Gastroesophageal sphincter (tissue), 3 donors: ENCODE data around the gene CTIF.

Experiments
- POLR2A ChIP-seq, 2 donors: fragments of 450-650 bp; IDR thresholded peaks; one replicate each; pipeline ENCODE4 v1.6.1; 2017; ENCODE audit warnings: antibody characterized with exemption in 2 of 2, mild to moderate bottlenecking in 2 of 2, moderate library complexity in 1 of 2
- POLR2AphosphoS5 ChIP-seq: sonication (generic); formaldehyde crosslinking; IDR thresholded peaks from one replicate; pipeline ENCODE4 v1.6.1; 2017; ENCODE audit warnings: antibody characterized with exemption
- TF ChIP-seq, protein P1 (sequence below), 4 experiments: fragments of 200-600 bp in 2 of 4; fragments of 450-650 bp in 2 of 4; sonication (generic) in 1 of 4; IDR thresholded peaks; one replicate each; pipeline ENCODE4 v1.5.1; 2017 to 2019; ENCODE audit warnings: antibody characterized with exemption in 4 of 4, mild to moderate bottlenecking in 2 of 4, moderate library complexity in 2 of 4

DNA sequence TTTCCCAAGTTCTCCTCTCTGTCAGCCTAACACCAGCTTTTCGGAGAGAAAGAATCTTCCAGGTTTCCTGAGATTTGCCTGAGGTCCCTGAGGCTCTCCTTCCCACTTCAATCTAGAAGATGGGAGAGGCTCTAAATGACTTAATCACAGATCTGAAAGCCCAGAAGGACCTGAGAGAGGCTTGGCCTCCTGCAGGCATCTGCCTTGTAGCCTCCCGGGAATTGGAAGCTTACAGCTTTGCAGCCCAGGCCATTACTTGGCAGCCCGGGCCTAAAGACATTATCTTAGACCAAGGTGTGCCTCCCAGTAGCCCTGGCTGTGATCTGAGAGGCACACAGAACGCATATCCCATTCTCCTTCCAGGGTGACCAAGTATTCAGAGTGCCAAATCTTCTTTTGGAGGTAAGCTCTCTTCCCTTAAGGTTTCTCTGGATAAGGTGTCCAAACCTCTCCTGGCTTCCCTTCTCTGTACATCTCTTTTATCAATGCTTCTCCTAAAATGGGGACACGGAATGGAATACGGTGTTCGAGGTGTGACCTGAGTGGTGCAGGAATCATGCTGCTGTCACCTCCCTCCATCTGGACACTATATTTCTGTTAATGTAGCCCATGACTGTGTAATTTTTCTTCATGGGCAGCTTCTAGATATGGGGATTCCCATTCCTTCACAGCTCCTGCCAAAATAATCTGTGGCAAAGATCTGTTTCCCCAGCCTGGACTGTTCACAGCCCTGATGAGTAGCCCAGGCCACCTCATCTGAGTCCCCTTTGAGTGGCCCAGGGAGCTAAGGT lies 16.0 kb downstream of the CTIF start:
- TF ChIP-seq POLR2AphosphoS5: no peak
- TF ChIP-seq, protein P1, sequence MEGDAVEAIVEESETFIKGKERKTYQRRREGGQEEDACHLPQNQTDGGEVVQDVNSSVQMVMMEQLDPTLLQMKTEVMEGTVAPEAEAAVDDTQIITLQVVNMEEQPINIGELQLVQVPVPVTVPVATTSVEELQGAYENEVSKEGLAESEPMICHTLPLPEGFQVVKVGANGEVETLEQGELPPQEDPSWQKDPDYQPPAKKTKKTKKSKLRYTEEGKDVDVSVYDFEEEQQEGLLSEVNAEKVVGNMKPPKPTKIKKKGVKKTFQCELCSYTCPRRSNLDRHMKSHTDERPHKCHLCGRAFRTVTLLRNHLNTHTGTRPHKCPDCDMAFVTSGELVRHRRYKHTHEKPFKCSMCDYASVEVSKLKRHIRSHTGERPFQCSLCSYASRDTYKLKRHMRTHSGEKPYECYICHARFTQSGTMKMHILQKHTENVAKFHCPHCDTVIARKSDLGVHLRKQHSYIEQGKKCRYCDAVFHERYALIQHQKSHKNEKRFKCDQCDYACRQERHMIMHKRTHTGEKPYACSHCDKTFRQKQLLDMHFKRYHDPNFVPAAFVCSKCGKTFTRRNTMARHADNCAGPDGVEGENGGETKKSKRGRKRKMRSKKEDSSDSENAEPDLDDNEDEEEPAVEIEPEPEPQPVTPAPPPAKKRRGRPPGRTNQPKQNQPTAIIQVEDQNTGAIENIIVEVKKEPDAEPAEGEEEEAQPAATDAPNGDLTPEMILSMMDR (IDR thresholded peaks at IDR 0.05): no peak
- TF ChIP-seq POLR2A (IDR thresholded peaks at IDR 0.05): no peak
